D341Med (cell line): Measurements from ENCODE around the gene DCD.
"Not testable (repeated sequence)": the region's sequence is repeated elsewhere in the genome, so short reads cannot be mapped to it uniquely, and the experiment has no call there.

Experiments used
- DNase-seq: peaks from one replicate; pipeline ENCODE4 v3.0.0; 2012; ENCODE audit warnings: low spot score

Gene DCD

GRCh38 chr12:54648265-54648664, at the start of gene DCD:
TSS of gene DCD (minus strand) at chr12:54648365. CDS start at chr12:54648303, 62 bp downstream.
- DNase-seq = no peak

GRCh38 chr12:54697851-54698250, 49.7 kb upstream of the DCD start:
- DNase-seq = no peak

- no peak for DNase-seq
Measured at GRCh38 chr12:54692353-54692752, 44.2 kb upstream of the DCD start.

GRCh38 chr12:54689984-54690383, 41.8 kb upstream of the DCD start:
- no peak for DNase-seq

GRCh38 chr12:54689034-54689372, 40.8 kb upstream of the DCD start:
- DNase-seq = no peak

GRCh38 chr12:54688309-54689033, 40.3 kb upstream of the DCD start:
- no peak for DNase-seq

GRCh38 chr12:54684636-54685630, 36.8 kb upstream of the DCD start:
- no peak for DNase-seq

GRCh38 chr12:54683398-54683797, 35.2 kb upstream of the DCD start:
- DNase-seq = no peak

GRCh38 chr12:54682674-54683073, 34.5 kb upstream of the DCD start:
- no peak for DNase-seq

GRCh38 chr12:54680374-54680773, 32.2 kb upstream of the DCD start:
- DNase-seq = peak; percentile 68

- no peak for DNase-seq
Measured at GRCh38 chr12:54678131-54678530, 30.0 kb upstream of the DCD start.

GRCh38 chr12:54667945-54668344, 19.8 kb upstream of the DCD start:
- DNase-seq = no peak

GRCh38 chr12:54666008-54666407, 17.8 kb upstream of the DCD start:
- DNase-seq = no peak

GRCh38 chr12:54665022-54665635, 17.0 kb upstream of the DCD start:
- DNase-seq = not testable (repeated sequence)

GRCh38 chr12:54663603-54664002, 15.4 kb upstream of the DCD start:
- DNase-seq = no peak

- no peak for DNase-seq
Measured at GRCh38 chr12:54662026-54662425, 13.9 kb upstream of the DCD start.

GRCh38 chr12:54661048-54661447, 12.9 kb upstream of the DCD start:
- no peak for DNase-seq

- no peak for DNase-seq
Measured at GRCh38 chr12:54660320-54660962, 12.3 kb upstream of the DCD start.

GRCh38 chr12:54658306-54659264, 10.4 kb upstream of the DCD start:
- DNase-seq = peak; percentile 70

GRCh38 chr12:54657105-54657607, 9.0 kb upstream of the DCD start:
- no peak for DNase-seq

- DNase-seq = no peak
Measured at GRCh38 chr12:54654926-54655325, 6.8 kb upstream of the DCD start.
